SU-DHL-6 (cell line): Measurements from ENCODE around the gene AFAP1.

Source experiments
- H2AFZ ChIP-seq: fragments of 200-600 bp; sonication (generic); 2 replicates; pipeline ENCODE4 v1.6.1; 2014; ENCODE audit warnings: low read depth, mild to moderate bottlenecking, moderate library complexity, mixed read lengths, antibody characterized with exemption, low read length; ENCODE audit not compliant: severe bottlenecking
- H3F3A ChIP-seq: fragments of 200-600 bp; shearing (Covaris generic); 2 replicates; pipeline ENCODE4 v1.6.0; 2016; ENCODE audit warnings: antibody characterized with exemption, mild to moderate bottlenecking; ENCODE audit not compliant: insufficient read depth
- H3K27ac ChIP-seq: fragments of 200-600 bp; sonication (generic); 2 replicates; pipeline ENCODE4 v1.5.1; 2016; ENCODE audit warnings: low read depth, mild to moderate bottlenecking, low read length, moderate library complexity, mixed read lengths
- H3K27me3 ChIP-seq: fragments of 200-600 bp; sonication (generic), shearing (Covaris generic); 2 replicates; pipeline ENCODE4 v1.6.0; 2014; ENCODE audit warnings: mild to moderate bottlenecking, low read length
- H3K36me3 ChIP-seq: fragments of 200-600 bp; sonication (generic); 2 replicates; pipeline ENCODE4 v1.6.1; 2014; ENCODE audit warnings: mild to moderate bottlenecking, low read length, mixed read lengths
- H3K4me2 ChIP-seq: fragments of 300-600, 200-600 bp; shearing (Covaris generic), sonication (generic); 2 replicates; pipeline ENCODE4 v1.6.0; 2014; ENCODE audit warnings: low read length, low read depth, mild to moderate bottlenecking; ENCODE audit not compliant: poor library complexity, severe bottlenecking
- H3K4me3 ChIP-seq: fragments of 200-600 bp; sonication (generic); 2 replicates; pipeline ENCODE4 v1.5.1; 2014; ENCODE audit warnings: antibody characterized with exemption, low read length, mild to moderate bottlenecking, mixed read lengths; ENCODE audit not compliant: insufficient read depth, poor library complexity, severe bottlenecking
- H3K79me2 ChIP-seq: fragments of 200-600 bp; sonication (generic); 2 replicates; pipeline ENCODE4 v1.6.1; 2014; ENCODE audit warnings: mild to moderate bottlenecking, low read length, moderate library complexity; ENCODE audit not compliant: insufficient read depth
- H3K9ac ChIP-seq: fragments of 200-600 bp; sonication (generic); 2 replicates; pipeline ENCODE4 v1.7.0; 2014; ENCODE audit warnings: mild to moderate bottlenecking, low read length
- H3K9me2 ChIP-seq: fragments of 200-600 bp; sonication (generic); replicated peaks from 2 replicates; pipeline ENCODE4 v1.6.1; 2014; ENCODE audit warnings: low read length; ENCODE audit not compliant: insufficient read depth
- H3K9me3 ChIP-seq: fragments of 200-600 bp; sonication (generic); 2 replicates; pipeline ENCODE4 v1.6.1; 2014; ENCODE audit warnings: low read length, mixed read lengths; ENCODE audit not compliant: insufficient read depth
- H4K20me1 ChIP-seq: fragments of 200-600 bp; sonication (generic); 2 replicates; pipeline ENCODE4 v1.6.1; 2014; ENCODE audit warnings: low read depth, mild to moderate bottlenecking, antibody characterized with exemption, low read length, moderate library complexity, mixed read lengths
- CTCF ChIP-seq: fragments of 200-600 bp; sonication (generic); IDR thresholded peaks from one replicate; pipeline ENCODE4 v1.5.1; 2017; ENCODE audit warnings: antibody characterized with exemption, mild to moderate bottlenecking, low read length, moderate library complexity; ENCODE audit not compliant: insufficient read depth, poor library complexity, severe bottlenecking
- EZH2phosphoT487 ChIP-seq: fragments of 200-600 bp; sonication (generic), shearing (Covaris generic); conservative IDR thresholded peaks from 2 replicates; pipeline ENCODE4 v1.6.1; 2018; ENCODE audit warnings: mild to moderate bottlenecking, antibody characterized with exemption, low read length, moderate library complexity, mixed read lengths

Gene AFAP1

GRCh38 chr4:7826909-7827306 lies 112.8 kb downstream of the AFAP1 start:
- no peaks in the 10 kb centered on the region for H3K36me3 ChIP-seq
- peaks cover 5% of the 10 kb centered on the region; the same call in 1 of the 2 replicates for H3K27me3 ChIP-seq
- no peak for TF ChIP-seq EZH2phosphoT487
- TF ChIP-seq CTCF = no peak
- H3K9me2 ChIP-seq = no peaks in the 10 kb centered on the region
- H3K9ac ChIP-seq = no peak overlapping the region
- H4K20me1 ChIP-seq = no peaks in the 10 kb centered on the region
- H2AFZ ChIP-seq = no peak overlapping the region
- H3K79me2 ChIP-seq = no peaks in the 10 kb centered on the region
- H3K4me3 ChIP-seq = no peak overlapping the region
- H3F3A ChIP-seq = no peaks in the 10 kb centered on the region
- no peak overlapping the region for H3K27ac ChIP-seq
- H3K4me2 ChIP-seq = no peak overlapping the region
- H3K9me3 ChIP-seq = no peaks in the 10 kb centered on the region

GRCh38 chr4:7826176-7826908 lies 113.3 kb downstream of the AFAP1 start:
- Histone ChIP-seq H3F3A (no peaks in the 10 kb centered on the region), H4K20me1 (no peaks in the 10 kb centered on the region), H3K9me3 (no peaks in the 10 kb centered on the region), H3K9me2 (no peaks in the 10 kb centered on the region), H3K27ac (no peak overlapping the region), H3K36me3 (no peaks in the 10 kb centered on the region), H3K4me2 (no peak overlapping the region), H3K79me2 (no peaks in the 10 kb centered on the region), H3K4me3 (no peak overlapping the region), H3K9ac (no peak overlapping the region), H3K27me3 (peaks cover 5% of the 10 kb centered on the region; the same call in 1 of the 2 replicates), H2AFZ (no peak overlapping the region)
- no peak for TF ChIP-seq EZH2phosphoT487
- no peak for TF ChIP-seq CTCF

- Histone ChIP-seq H2AFZ (no peak overlapping the region), H3K4me3 (no peak overlapping the region), H3K4me2 (no peak overlapping the region), H3K9me2 (no peaks in the 10 kb centered on the region), H4K20me1 (no peaks in the 10 kb centered on the region), H3K9ac (no peak overlapping the region), H3K9me3 (no peaks in the 10 kb centered on the region), H3K79me2 (no peaks in the 10 kb centered on the region), H3K36me3 (no peaks in the 10 kb centered on the region), H3F3A (no peaks in the 10 kb centered on the region), H3K27ac (no peak overlapping the region), H3K27me3 (peaks cover 5% of the 10 kb centered on the region; the same call in 1 of the 2 replicates)
- TF ChIP-seq CTCF (no peak), EZH2phosphoT487 (no peak)
Observed at GRCh38 chr4:7824218-7824617, 115.4 kb downstream of the AFAP1 start.
